IMR-90 (cell line): ENCODE measurements around the gene OSBPL3.

Source experiments
- CTCF ChIP-seq: conservative IDR thresholded peaks from 2 replicates; pipeline ENCODE4 v1.5.1; 2012; ENCODE audit warnings: mild to moderate bottlenecking, low read depth, low read length, improper control_type of control experiment
- MAFK ChIP-seq: IDR thresholded peaks from 2 replicates; pipeline ENCODE4 v1.6.1; 2012; ENCODE audit warnings: low read depth, low read length, improper control_type of control experiment
- POLR2A ChIP-seq: IDR thresholded peaks from 2 replicates; pipeline ENCODE4 v1.6.1; 2012; ENCODE audit warnings: mild to moderate bottlenecking, low read depth, low read length
- RFX5 ChIP-seq: IDR thresholded peaks from 2 replicates; pipeline ENCODE4 v1.8.0; 2012; ENCODE audit warnings: low read depth, mild to moderate bottlenecking, low read length, moderate library complexity
- SMC3 ChIP-seq: fragments of 150-350 bp; IDR thresholded peaks from 2 replicates; pipeline ENCODE4 v1.6.1; 2016; ENCODE audit warnings: low read depth, mild to moderate bottlenecking, antibody characterized with exemption, low read length, moderate library complexity
- TF ChIP-seq, protein P1 (sequence below): fragments of 150-350 bp; IDR thresholded peaks from 2 replicates; pipeline ENCODE4 v1.6.1; 2016; ENCODE audit warnings: low read depth, mild to moderate bottlenecking, low read length, moderate library complexity, borderline replicate concordance

GRCh38 chr7:24793982-24794648 lies 185.9 kb downstream of the OSBPL3 start:
- no peak for TF ChIP-seq CTCF
- no peak for TF ChIP-seq MAFK
- no peak for TF ChIP-seq SMC3
- TF ChIP-seq POLR2A: no peak
- no peak for TF ChIP-seq RFX5
- TF ChIP-seq, protein P1, sequence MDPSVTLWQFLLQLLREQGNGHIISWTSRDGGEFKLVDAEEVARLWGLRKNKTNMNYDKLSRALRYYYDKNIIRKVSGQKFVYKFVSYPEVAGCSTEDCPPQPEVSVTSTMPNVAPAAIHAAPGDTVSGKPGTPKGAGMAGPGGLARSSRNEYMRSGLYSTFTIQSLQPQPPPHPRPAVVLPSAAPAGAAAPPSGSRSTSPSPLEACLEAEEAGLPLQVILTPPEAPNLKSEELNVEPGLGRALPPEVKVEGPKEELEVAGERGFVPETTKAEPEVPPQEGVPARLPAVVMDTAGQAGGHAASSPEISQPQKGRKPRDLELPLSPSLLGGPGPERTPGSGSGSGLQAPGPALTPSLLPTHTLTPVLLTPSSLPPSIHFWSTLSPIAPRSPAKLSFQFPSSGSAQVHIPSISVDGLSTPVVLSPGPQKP: no peak
